Lung (tissue), 12 donors: Measurements from ENCODE around the gene SLC7A5. TPM values are rescaled to one million over a fixed set of nuclear protein-coding genes. Genes with fewer than 3 reads are reported as not detected.
"Not testable (repeated sequence)": the region's sequence is repeated elsewhere in the genome, so short reads cannot be mapped to it uniquely, and the experiment has no call there.

Source experiments
- ATAC-seq: fragments of 200-7000 bp; cut with Tn5 transposase; one replicate; pipeline ENCODE4 v1.9.1; 2020; ENCODE audit warnings: moderate number of reproducible peaks; ENCODE audit not compliant: insufficient read depth, low FRiP score
- DNase-seq, 3 donors: peaks; one replicate each; pipeline ENCODE4 v3.0.0-alpha.2; 2013 to 2017
- H3K27ac ChIP-seq, 2 donors: one replicate each; pipeline ENCODE4 v1.5.1; 2013; ENCODE audit warnings: mild to moderate bottlenecking in 2 of 2, moderate library complexity in 2 of 2, control low read depth in 1 of 2, inconsistent platforms in 1 of 2, low read depth in 1 of 2, low read length in 1 of 2
- H3K27me3 ChIP-seq, 3 donors: one replicate each; pipeline ENCODE4 v1.5.1; 2013; ENCODE audit warnings: low read length in 2 of 3; ENCODE audit not compliant: control insufficient read depth in 3 of 3, insufficient read depth in 3 of 3
- H3K36me3 ChIP-seq, 4 donors: one replicate each; pipeline ENCODE4 v1.5.1; 2013; ENCODE audit warnings: low read length in 4 of 4, mild to moderate bottlenecking in 1 of 4, moderate library complexity in 1 of 4; ENCODE audit not compliant: control insufficient read depth in 4 of 4, insufficient read depth in 4 of 4
- H3K4me1 ChIP-seq, 5 donors: one replicate each; pipeline ENCODE4 v1.5.1; 2013; ENCODE audit warnings: low read length in 5 of 5, mild to moderate bottlenecking in 2 of 5, moderate library complexity in 1 of 5; ENCODE audit not compliant: control insufficient read depth in 5 of 5, insufficient read depth in 5 of 5
- H3K4me3 ChIP-seq: one replicate; pipeline ENCODE4 v1.5.1; 2013; ENCODE audit warnings: mild to moderate bottlenecking, control low read depth, moderate library complexity
- H3K9ac ChIP-seq, 2 donors: one replicate each; pipeline ENCODE4 v1.5.1; 2013; ENCODE audit warnings: low read length in 2 of 2, control low read depth in 1 of 2; ENCODE audit not compliant: insufficient read depth in 1 of 2
- H3K9me3 ChIP-seq, 4 donors: one replicate each; pipeline ENCODE4 v1.5.1; 2013; ENCODE audit warnings: low read length in 3 of 4, mild to moderate bottlenecking in 1 of 4, moderate library complexity in 1 of 4; ENCODE audit not compliant: control insufficient read depth in 4 of 4, insufficient read depth in 3 of 4
- WGBS, 2 donors: extraction: QIAGEN DNeasy Blood & Tissue Kit; methylation state at CpG; one replicate each; pipeline ENCODE4 v1.1.7; 2013; 5-methylcytosine and 5-hydroxymethylcytosine counted together
- polyA plus RNA-seq, 2 donors: library from polyadenylated mRNA; stranded (reverse); fragments of 200-250 nt; gene quantifications; one replicate each; pipeline ENCODE4 v1.2.1, GENCODE V29; 2013
- total RNA-seq, 2 donors: library from RNA; depleted of rRNA in 1 of 2; stranded (reverse); fragments of >200 nt in 1 of 2; gene quantifications; one replicate each; pipeline ENCODE4 v1.2.1, GENCODE V29; 2014 to 2021
- TF ChIP-seq, protein P1 (sequence below): IDR thresholded peaks from 2 replicates; pipeline ENCODE4 v1.5.1; 2012; ENCODE audit warnings: mild to moderate bottlenecking; ENCODE audit errors: control extremely low read depth, extremely low read depth
- donor health status: control.
- donor health status: control.
- donor health status: Bipolar disorder and iron deficiency.
- donor health status: healthy.
- donor health status: DM: yes; HTN: yes; CAD: no.

Gene SLC7A5
- total and polyA plus RNA-seq, 4 donors = 4.0 to 36.1 (median 19.8) TPM

DNA sequence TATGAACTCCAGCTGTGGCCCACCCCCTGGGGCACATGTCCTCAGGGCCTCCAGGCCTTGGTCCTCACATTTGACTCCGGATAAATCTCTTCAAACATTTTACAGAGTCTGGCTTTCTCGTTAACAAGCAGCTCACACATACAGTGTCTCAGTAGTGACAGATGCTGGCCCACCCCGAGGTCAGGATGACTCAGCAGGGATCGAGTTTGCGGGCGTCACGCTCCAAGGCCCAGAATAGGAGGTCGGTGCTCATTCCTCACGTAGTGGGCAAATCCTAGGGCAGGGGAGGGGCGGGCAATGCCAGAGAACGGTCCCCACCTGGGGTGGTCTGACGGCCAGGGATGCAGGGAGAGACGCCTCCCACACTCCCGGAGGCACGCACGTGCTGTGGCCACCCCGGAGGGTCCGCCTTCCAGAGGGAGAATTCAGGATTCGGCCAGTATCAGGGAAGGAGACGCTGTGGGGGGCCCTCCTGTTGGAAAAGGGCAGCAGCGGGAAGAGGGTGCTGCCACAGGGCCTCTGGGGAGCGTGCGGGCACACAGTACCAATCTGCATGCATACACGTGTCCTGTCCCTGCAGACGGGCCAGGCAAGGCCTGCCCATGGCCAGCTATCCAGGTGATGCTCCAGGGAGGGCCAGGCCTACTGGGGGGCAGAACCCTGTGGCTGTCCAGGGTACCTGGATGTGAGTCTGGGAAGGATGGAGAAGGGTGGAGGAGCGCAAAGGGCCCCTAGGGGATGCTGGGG is 8.6 kb downstream of the SLC7A5 start:
- no peak overlapping the region for H3K9ac ChIP-seq
- H3K4me1 ChIP-seq = no peaks in the 10 kb centered on the region
- no peaks in the 10 kb centered on the region for H3K27me3 ChIP-seq
- ATAC-seq = no peak
- no peak for DNase-seq
- no peaks in the 10 kb centered on the region for H3K36me3 ChIP-seq
- TF ChIP-seq, protein P1, sequence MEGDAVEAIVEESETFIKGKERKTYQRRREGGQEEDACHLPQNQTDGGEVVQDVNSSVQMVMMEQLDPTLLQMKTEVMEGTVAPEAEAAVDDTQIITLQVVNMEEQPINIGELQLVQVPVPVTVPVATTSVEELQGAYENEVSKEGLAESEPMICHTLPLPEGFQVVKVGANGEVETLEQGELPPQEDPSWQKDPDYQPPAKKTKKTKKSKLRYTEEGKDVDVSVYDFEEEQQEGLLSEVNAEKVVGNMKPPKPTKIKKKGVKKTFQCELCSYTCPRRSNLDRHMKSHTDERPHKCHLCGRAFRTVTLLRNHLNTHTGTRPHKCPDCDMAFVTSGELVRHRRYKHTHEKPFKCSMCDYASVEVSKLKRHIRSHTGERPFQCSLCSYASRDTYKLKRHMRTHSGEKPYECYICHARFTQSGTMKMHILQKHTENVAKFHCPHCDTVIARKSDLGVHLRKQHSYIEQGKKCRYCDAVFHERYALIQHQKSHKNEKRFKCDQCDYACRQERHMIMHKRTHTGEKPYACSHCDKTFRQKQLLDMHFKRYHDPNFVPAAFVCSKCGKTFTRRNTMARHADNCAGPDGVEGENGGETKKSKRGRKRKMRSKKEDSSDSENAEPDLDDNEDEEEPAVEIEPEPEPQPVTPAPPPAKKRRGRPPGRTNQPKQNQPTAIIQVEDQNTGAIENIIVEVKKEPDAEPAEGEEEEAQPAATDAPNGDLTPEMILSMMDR = no peak
- no peak overlapping the region for H3K27ac ChIP-seq
- no peak overlapping the region for H3K4me3 ChIP-seq
- WGBS, 2 donors = 71 to 77% methylated on average over 26 of the region's 26 CpGs
- H3K9me3 ChIP-seq = no peaks in the 10 kb centered on the region

DNA sequence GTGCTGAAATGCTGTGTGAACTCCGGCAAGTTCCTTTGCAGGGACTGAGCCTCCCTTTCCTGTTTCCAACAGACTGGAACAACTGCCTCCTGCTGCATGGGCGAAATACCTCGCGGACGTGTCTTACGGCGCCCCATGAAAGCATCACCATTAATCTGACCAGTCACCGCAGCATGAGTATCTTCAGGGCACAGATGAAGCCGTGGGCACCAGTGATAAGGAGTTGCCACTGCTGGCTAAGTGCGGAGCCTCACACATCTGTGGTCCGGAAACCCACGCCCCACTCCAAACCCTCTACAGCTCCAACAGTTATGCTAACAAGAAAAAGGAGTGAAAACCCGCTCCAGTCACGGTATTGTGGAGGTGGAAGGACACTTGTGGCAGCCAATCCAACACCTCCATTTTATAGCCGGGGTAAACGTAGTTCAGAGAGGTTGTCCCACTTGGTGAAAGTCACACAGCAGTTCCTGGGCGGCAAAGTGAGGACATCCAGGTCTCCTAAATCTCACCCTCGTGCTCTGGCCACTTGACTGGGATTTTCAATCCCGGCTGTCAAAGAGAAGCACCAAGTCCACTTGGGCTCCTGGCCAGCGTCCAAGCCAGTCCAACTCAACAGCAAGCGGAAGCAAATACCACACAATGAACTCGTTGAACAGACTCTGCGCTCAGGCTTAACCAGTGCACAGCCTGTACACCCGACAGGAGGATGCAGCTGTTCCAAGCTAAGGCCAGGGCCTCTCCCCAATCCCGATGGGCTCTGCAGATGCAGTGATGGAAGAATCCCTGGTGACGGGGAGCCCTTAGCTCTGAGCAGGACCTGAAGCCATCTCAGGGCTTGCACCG is 10.9 kb downstream of the SLC7A5 start:
- not testable (repeated sequence) for H3K4me3 ChIP-seq, H3K9me3 ChIP-seq, H3K4me1 ChIP-seq, H3K27ac ChIP-seq, ATAC-seq, H3K9ac ChIP-seq, H3K36me3 ChIP-seq, H3K27me3 ChIP-seq
- DNase-seq = peak in 2 of 3 donors; percentile 56 to 65
- 66 to 76% methylated on average over 27 of the region's 27 CpGs for WGBS, 2 donors

DNA sequence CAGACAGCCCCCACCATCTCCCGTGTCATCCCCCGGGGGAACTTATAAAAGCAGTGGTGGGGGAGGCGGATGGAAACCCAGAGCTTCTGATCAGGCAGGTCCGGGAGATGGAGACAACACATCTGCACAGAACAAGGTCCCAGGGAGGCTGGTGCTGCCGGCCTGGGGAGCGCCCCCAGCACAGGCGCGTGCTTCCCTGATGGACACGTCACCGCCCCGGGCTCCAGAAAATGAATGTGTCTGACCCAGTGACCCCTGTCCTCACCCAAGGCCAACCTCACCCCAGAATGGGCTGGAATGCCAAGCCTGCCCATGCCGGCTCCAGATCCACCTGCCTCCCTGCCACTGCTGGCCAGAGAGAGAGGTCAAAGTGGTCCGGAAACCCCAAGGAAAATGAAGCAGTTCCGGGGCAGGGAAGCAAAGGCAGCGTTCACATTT is 12.5 kb downstream of the SLC7A5 start:
- H3K36me3 ChIP-seq = no peaks in the 10 kb centered on the region
- TF ChIP-seq, protein P1 = no peak
- no peak for DNase-seq
- ATAC-seq = no peak
- no peak overlapping the region for H3K27ac ChIP-seq
- no peak overlapping the region for H3K4me3 ChIP-seq
- H3K4me1 ChIP-seq = peaks cover 0 to 17% (median 7%) of the 10 kb centered on the region in 5 donors
- no peak overlapping the region for H3K9ac ChIP-seq
- 83 to 84% methylated on average over 15 of the region's 15 CpGs for WGBS, 2 donors
- no peaks in the 10 kb centered on the region for H3K27me3 ChIP-seq
- no peaks in the 10 kb centered on the region for H3K9me3 ChIP-seq
